ENCODE data around the gene STARD5.

The STARD5 gene

DNA sequence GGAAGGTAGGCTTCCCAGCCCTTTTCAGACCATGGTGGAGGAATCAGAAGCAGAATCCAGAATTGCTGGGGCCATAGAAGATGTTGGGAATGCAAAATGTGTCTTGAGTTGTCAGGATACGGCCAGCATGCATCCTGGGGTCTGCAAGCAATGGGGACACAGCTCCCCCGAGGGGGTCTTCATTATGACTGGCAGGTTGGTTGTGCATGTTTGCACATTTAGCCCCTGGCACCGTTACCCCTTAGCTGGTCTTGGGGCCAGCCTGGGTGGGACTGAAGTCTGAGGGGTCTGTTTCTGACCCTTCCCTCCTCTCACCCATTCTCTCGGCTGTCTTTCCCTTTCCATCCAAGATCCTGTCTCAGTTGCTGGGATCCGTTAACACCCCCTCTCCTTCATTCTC lies 50.7 kb downstream of the STARD5 start:
- no peak for DNase-seq

DNA sequence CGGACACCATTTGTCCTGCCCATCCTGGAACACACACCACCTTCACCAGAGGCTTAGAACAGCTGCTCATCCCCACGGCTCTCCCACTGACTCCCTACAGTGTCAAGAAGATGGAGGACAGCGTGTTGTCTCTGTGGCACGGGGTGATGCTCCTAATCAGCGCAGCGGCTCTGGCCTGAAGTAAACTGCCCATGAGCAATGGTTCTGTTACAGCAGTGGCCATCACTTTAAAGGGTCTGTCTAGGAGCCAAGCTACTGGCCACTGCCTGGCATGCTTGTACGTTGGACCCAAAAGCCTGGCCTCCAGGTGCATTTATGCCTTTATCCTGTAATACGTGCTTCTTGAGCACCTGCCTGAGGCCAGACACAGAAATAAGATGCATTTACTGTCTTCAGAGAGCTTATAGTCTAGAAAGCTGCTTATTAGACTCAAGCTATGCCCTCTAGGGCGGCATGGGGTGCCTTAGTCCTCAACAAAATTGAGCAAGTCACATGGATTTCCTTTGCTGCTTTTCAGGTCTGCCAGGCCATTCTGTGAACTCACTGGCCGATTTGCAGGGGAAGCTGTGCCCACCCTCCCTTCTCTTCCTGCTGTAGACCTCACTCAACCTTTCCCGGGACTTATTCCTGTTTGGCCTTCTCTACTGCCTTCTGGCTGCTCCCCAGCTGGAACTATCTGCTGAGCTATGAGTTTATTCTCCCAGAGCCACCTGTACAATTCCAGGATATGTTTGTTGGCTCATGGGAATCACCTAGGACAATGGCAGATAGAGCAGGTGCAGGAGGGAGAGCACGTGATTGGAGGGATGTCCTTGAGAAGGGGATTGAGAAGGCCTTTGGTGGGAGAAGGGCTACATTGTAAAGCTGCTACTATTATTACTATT lies 51.9 kb downstream of the STARD5 start:
- no peak for DNase-seq

DNA sequence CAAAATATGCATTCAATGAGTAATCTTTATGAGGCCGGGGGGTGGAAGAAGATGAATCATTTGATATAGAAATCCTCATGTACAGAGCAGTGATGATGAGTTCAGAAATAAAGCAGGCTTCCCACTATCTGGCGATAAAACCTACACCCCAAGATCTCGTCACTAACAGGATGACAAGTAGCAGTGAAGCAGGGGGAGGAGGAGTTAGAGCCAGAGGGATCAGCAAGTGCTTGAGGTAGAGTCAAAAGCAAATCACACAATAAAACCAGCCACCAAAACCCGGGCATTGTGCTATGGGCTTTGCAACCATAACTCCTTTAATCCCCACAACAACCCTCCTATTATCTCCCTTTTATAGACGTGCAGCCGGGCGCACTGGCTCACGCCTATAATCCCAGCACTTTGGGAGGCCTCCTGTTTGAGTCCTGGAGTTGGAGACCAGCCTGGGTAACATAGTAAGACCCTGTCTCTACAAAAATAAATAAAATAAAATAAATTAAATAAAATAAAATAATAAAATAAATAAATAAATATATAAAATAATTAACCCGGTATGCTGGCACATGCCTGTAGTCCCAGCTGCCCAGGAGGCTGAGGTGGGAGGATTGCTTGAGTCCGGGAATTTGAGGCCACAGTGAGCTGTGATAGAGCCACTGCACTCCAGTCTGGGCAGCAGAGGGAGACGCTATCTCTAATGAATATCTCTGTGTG lies 53.0 kb downstream of the STARD5 start:
- no peak for DNase-seq

DNA sequence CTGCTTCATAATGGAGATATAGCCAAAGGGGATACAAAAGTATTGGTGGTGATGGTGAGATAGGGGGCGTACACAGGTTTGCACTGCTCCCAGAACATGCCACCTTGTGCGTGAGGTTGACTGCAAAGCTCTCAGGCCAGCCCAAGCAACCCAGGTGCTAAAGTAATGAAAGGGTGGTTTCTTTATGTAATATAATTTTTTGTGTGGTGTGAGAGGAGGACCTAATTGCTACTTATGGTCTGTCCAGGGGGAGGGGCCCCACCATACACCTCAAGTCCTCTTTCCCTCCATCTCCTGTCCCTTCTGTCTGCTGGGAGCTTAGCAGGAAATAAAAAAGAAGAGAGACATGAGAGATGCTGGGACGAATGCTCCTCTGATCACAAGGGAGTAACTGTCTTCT lies 53.8 kb downstream of the STARD5 start:
- DNase-seq, result no peak

DNA sequence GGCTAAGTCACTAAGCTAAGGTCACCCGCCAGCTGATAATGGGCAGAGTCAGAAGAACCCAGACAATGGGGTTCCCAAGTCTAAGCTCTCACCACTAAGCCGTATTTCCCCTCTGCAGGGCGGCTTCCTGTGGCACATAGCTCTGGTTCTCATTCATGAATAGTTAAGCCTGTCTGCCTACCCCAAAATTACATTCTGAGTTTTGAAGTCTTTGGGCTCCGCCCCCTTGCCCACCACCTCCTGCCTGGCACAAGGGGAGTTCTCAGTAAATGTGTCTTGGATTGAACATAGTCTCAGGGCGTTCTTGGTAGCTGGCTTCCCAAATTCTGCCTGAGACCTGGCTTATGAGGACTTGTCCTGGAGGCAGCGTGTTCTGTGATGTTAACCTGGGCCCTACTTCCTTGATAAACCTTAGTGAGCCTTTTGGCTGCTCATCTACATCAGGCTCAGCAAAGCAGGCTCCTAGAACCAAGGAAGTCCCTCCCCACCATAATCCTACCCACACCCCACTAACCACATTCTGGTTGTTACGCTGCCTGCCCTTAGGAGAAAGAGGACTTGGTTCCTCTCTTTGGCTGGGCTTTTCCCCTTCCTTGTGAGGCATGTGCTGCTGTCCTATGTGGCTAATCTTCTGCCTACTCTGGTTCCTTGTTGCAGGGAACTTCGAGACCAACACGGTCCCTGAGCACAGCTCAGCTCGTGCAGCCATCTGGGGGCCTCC lies 54.9 kb downstream of the STARD5 start:
- DNase-seq, result no peak

DNA sequence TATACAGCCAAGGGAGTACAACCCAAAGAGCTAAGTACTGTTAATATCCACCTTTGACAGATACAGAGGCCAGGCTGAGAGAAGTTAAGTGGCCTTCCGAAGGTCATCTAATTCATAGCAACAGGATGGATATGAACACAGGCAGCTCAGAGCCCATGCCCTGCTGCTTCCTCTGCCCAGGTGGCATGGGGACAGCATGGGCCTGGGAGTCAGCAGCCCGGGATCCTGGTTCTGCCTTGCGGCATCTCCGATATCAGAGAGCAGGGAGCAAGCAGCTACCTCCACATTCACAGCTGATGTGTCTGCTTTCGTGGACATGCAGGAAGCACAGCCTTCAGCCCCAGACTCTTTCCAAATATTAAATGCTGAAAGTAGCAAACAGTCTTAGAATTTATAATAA lies 55.6 kb downstream of the STARD5 start:
- no peak for DNase-seq

DNA sequence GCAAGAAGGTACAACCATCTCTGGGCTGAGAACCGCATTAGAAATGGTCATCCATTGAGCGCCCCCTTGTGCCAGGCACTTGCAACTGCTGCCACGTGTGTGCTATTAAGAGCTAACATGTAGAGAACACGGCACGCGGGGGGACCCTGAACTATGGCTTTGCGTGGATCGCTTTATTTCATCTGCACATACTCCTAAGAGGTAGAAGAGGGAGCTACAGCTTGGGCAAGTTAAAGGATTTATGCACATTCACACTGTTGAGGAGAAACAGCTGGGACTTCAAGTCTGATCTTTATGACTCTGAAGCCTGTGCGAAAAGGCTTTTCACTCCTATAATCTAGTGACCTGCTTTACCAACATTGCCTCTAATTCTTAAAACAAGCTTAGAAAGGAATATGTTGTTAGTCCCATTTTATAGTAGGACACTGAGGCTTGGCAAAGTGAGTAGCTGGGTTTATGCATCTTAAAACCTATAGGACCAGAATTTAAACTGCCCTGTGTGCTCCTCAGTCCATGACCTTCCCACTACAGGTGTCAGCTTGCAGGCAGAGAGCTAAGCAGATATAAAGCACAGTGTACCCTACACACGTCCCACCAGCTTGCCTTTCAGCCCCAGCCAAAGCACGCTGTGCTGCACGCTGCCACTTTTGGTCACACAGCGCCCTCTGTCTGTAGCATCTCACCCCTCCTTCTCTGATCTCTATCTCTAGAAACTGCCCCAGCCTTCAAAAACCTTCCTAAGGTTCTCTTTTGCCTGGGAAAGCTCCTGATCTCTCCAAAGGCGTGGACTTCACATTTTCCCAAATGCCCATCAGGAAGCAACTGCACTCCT lies 57.8 kb downstream of the STARD5 start:
- peak; percentile 54 for DNase-seq

DNA sequence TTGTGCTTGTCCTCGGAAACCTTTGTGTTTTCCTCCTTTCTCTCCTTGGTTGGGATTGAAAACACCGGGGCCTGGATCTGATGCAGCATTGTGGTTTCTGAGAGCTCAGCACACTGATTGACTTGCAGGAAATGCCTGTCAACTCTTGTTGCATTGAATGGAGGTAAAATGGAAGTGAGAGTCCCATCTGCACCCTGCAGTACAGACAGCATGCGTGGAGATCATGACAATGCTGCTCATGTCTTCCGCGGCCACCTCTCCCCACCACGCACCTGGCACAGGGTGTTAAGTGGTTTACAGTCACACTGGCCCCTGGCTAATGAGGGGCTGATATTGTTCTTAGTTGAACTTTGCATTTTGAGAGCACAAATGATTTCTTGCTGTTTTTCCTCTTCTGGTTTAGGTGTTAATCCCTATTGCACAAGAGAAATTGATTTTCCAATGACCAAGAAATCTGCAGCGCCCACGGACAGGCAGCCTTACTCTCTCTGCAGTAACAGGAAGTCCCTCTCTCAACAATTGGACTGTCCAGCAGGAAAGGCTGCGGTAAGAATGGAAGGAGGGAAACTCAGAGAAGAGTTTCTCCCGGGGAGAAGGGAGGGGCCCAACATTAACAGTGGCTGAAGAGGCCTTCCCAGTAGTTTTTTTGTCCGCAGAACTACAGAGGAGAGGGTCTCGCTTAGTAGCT lies 58.5 kb downstream of the STARD5 start:
- DNase-seq, result no peak

DNA sequence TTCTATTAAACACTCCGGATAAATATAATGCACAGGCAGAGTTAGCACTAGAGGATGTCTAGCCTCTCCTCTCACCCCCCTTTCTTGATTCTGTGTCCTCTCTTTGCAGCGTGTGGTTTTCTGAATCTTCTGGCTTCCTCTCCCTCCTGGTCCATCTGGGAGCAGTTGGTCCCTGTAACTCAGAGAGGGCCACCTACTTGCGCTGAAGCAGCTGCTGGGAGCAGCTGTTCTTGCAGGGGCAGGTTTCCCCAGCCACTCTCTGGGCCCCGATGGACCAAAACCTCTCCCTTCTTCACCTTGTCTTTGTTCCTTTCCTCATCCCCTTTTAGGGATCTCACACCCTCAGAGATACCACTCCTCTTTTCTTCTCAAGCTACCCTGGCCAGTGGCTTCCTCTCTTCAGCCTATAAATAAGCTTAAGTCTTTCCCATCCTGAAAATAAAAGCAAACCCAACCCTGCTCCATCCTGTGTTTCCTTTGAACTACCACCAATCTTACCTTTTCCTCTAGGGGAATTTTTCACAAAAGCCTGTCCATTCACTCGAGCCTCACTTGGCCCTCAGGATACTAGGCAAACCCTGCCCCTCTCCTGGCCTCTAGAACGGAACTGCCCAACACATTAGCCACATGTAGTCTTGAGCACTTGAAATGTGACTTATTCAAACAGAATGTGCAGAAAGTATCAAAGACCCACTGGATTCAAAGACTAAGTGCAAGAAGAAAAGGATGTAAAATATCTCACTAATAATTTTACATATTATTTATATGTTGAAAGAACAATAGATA lies 59.7 kb downstream of the STARD5 start:
- no peak for DNase-seq

DNA sequence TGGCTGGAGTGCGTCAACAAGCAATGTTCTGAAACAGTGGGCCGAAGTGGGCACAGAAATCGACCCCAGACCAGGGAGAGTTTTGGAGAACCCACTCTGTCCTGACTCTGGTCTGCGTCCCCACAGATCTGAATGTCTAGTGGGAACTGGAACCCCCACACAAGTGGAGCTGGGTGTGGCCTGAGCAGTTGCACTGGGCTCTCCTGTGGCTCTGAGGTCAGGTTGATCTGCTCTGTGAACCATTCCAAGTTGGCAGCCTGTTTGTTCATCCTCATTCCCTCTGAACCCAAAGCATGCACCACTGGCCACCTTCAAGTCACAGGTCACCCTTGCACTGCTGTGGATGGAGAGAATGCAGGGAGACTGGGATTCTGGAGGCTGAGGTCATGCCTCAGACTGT lies 60.5 kb downstream of the STARD5 start:
- no peak for DNase-seq

DNA sequence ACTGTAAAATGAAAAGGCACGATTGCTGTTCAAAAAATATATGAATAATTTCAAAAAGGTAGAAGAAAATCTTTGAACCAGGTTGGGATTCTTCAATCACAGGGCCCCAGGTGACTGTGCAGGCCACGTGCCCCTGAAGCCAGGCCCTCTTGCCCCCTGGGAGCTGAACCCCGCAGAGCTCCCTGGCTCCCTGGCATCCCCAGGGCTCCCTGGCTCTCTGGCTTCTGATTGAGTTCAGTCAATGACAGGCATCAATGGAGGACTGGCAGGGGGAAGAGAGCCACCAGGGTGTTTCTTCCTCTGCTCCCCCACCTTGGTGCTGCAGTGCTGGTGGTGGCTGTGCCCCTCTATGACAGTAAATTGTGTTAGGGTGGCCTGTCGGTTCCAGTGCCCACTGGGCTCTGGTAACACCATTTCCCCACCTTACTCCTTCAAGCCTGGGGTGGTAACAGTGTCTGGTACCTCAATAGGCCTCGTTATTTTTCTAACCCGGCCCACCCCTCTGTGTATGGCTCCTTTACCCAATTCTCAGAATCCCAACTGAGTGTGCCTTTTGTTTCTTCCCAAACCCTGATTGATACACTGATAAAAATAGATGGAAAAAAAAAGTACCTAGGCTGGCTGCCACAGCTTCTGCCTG lies 62.6 kb downstream of the STARD5 start:
- DNase-seq, result no peak

DNA sequence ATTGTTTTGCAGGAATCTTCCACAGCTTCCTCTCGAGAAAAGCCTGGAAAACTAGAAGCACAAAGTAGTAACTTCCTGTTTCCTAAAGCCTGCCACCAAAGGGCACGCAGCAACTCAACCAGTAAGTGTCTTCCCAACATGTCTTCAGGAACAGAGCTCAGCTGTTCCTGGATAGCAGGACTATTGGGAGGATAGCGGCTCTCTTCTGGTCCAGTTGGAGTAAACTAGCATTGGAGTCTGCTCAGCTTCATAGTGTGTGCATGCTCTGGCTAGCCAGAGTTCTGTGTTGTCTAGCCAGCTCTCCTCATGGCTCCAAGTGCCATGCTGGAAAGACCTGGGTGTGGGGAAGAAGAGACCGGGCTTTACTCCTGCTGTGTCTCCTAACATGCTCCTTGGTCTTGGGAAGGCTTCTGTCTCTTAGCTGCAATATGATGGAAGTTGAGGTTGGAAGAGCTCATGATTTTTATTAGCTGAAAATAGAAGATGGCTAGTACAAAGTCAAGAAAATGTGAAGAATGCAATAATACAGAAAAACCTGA lies 64.1 kb downstream of the STARD5 start:
- no peak for DNase-seq
